Karpas-422 (cell line): ENCODE measurements around the gene TMEM266. TPM values are rescaled to one million over a fixed set of nuclear protein-coding genes. Genes with fewer than 3 reads are reported as not detected.

Experiments used
- DNase-seq: peaks from one replicate; pipeline ENCODE4 v3.0.0-alpha.2; 2015
- H2AFZ ChIP-seq: fragments of 200-600 bp; sonication (generic); 2 replicates; pipeline ENCODE4 v1.6.1; 2014; ENCODE audit warnings: antibody characterized with exemption, low read length, mixed read lengths
- H3K27ac ChIP-seq: fragments of 200-600 bp; sonication (generic); 2 replicates; pipeline ENCODE4 v1.5.1; 2014; ENCODE audit warnings: mild to moderate bottlenecking, low read length, moderate library complexity
- H3K27me3 ChIP-seq: fragments of 200-600 bp; sonication (generic); 2 replicates; pipeline ENCODE4 v1.6.1; 2014; ENCODE audit warnings: low read length, mixed read lengths
- H3K36me3 ChIP-seq: fragments of 200-600 bp; sonication (generic); 2 replicates; pipeline ENCODE4 v1.6.1; 2014; ENCODE audit warnings: low read length, mixed read lengths; ENCODE audit not compliant: insufficient read depth
- H3K4me1 ChIP-seq: fragments of 200-600 bp; sonication (generic); 2 replicates; pipeline ENCODE4 v1.6.1; 2014; ENCODE audit warnings: mild to moderate bottlenecking, low read length, mixed read lengths
- H3K4me2 ChIP-seq: fragments of 200-600 bp; sonication (generic); 2 replicates; pipeline ENCODE4 v1.6.1; 2014; ENCODE audit warnings: low read length, low read depth, mild to moderate bottlenecking; ENCODE audit not compliant: poor library complexity, severe bottlenecking
- H3K4me3 ChIP-seq: fragments of 200-600 bp; sonication (generic); 2 replicates; pipeline ENCODE4 v1.5.1; 2014; ENCODE audit warnings: mild to moderate bottlenecking, antibody characterized with exemption, low read length, mixed read lengths
- H3K79me2 ChIP-seq: fragments of 200-600 bp; sonication (generic); 2 replicates; pipeline ENCODE4 v1.6.1; 2014; ENCODE audit warnings: mild to moderate bottlenecking, low read length, mixed read lengths
- H3K9ac ChIP-seq: fragments of 200-600 bp; sonication (generic); 2 replicates; pipeline ENCODE4 v1.6.0; 2014; ENCODE audit warnings: low read length
- H3K9me2 ChIP-seq: fragments of 200-600 bp; sonication (generic), shearing (Covaris generic); replicated peaks from 2 replicates; pipeline ENCODE4 v1.6.0; 2014; ENCODE audit warnings: mild to moderate bottlenecking, low read length, moderate library complexity; ENCODE audit not compliant: insufficient read depth
- H3K9me3 ChIP-seq: fragments of 300-700, 200-600 bp; sonication (generic); 2 replicates; pipeline ENCODE4 v1.6.1; 2014; ENCODE audit warnings: low read length, mixed read lengths
- H4K20me1 ChIP-seq: fragments of 200-600 bp; sonication (generic); 2 replicates; pipeline ENCODE4 v1.6.1; 2014; ENCODE audit warnings: mild to moderate bottlenecking, antibody characterized with exemption, low read length, low read depth; ENCODE audit not compliant: insufficient read depth
- total RNA-seq: library from RNA; depleted of rRNA; stranded (reverse); fragments of >200 nt; shearing (Covaris generic); gene quantifications from 2 replicates; pipeline ENCODE4 v1.2.3, GENCODE V29; 2014; ENCODE audit warnings: low replicate concordance

TMEM266 gene
- total RNA-seq, 1 experiment from 2014 or later = not detected

- Histone ChIP-seq H4K20me1 (no peaks in the 10 kb centered on the region), H3K79me2 (no peaks in the 10 kb centered on the region), H3K9me3 (no peaks in the 10 kb centered on the region), H2AFZ (no peak overlapping the region), H3K9me2 (no peaks in the 10 kb centered on the region), H3K9ac (no peak overlapping the region), H3K36me3 (no peaks in the 10 kb centered on the region), H3K4me1 (no peaks in the 10 kb centered on the region), H3K27me3 (no peaks in the 10 kb centered on the region), H3K4me3 (no peak overlapping the region), H3K27ac (no peak overlapping the region), H3K4me2 (no peak overlapping the region)
- no peak for DNase-seq
Measured at GRCh38 chr15:76204916-76205460, 145.2 kb downstream of the TMEM266 start.

GRCh38 chr15:76206325-76206976 is 146.7 kb downstream of the TMEM266 start:
- Histone ChIP-seq H3K9me3 (no peaks in the 10 kb centered on the region), H3K36me3 (0 out of 2 replicates have a peak, but pooled peaks cover 3% of the 10 kb centered on the region), H2AFZ (no peak overlapping the region), H3K27ac (no peak overlapping the region), H3K9ac (no peak overlapping the region), H3K4me1 (no peaks in the 10 kb centered on the region), H3K27me3 (no peaks in the 10 kb centered on the region), H3K4me3 (no peak overlapping the region), H3K4me2 (no peak overlapping the region), H3K9me2 (no peaks in the 10 kb centered on the region), H4K20me1 (no peaks in the 10 kb centered on the region), H3K79me2 (no peaks in the 10 kb centered on the region)
- DNase-seq = no peak

- Histone ChIP-seq H3K9me3 (no peaks in the 10 kb centered on the region), H3K27ac (no peak overlapping the region), H3K36me3 (0 out of 2 replicates have a peak, but pooled peaks cover 3% of the 10 kb centered on the region), H3K27me3 (no peaks in the 10 kb centered on the region), H3K4me3 (no peak overlapping the region), H3K9me2 (no peaks in the 10 kb centered on the region), H3K79me2 (no peaks in the 10 kb centered on the region), H4K20me1 (no peaks in the 10 kb centered on the region), H3K9ac (no peak overlapping the region), H2AFZ (no peak overlapping the region), H3K4me1 (no peaks in the 10 kb centered on the region), H3K4me2 (no peak overlapping the region)
- no peak for DNase-seq
Measured at GRCh38 chr15:76208084-76208785, 148.4 kb downstream of the TMEM266 start.

GRCh38 chr15:76208786-76209424 is 149.1 kb downstream of the TMEM266 start:
- Histone ChIP-seq H3K27ac (no peak overlapping the region), H3K79me2 (no peaks in the 10 kb centered on the region), H3K27me3 (no peaks in the 10 kb centered on the region), H3K9me2 (no peaks in the 10 kb centered on the region), H3K4me2 (no peak overlapping the region), H4K20me1 (no peaks in the 10 kb centered on the region), H3K36me3 (peaks cover 5% of the 10 kb centered on the region; the same call in 1 of the 2 replicates), H3K4me3 (no peak overlapping the region), H3K4me1 (no peaks in the 10 kb centered on the region), H3K9ac (no peak overlapping the region), H3K9me3 (no peaks in the 10 kb centered on the region), H2AFZ (no peak overlapping the region)
- no peak for DNase-seq

GRCh38 chr15:76209523-76209922 is 149.7 kb downstream of the TMEM266 start:
- Histone ChIP-seq H3K4me2 (no peak overlapping the region), H3K79me2 (no peaks in the 10 kb centered on the region), H3K4me1 (no peaks in the 10 kb centered on the region), H3K36me3 (peaks cover 11% of the 10 kb centered on the region; the same call in 1 of the 2 replicates), H2AFZ (no peak overlapping the region), H3K27ac (no peak overlapping the region), H3K4me3 (no peak overlapping the region), H3K27me3 (no peaks in the 10 kb centered on the region), H3K9me2 (no peaks in the 10 kb centered on the region), H4K20me1 (no peaks in the 10 kb centered on the region), H3K9ac (no peak overlapping the region), H3K9me3 (no peaks in the 10 kb centered on the region)
- DNase-seq = no peak

- Histone ChIP-seq H3K4me1 (no peaks in the 10 kb centered on the region), H3K27me3 (no peaks in the 10 kb centered on the region), H3K4me2 (no peak overlapping the region), H2AFZ (no peak overlapping the region), H3K79me2 (no peaks in the 10 kb centered on the region), H3K36me3 (peaks cover 11% of the 10 kb centered on the region; the same call in 1 of the 2 replicates), H3K4me3 (no peak overlapping the region), H3K9me2 (no peaks in the 10 kb centered on the region), H4K20me1 (no peaks in the 10 kb centered on the region), H3K9ac (no peak overlapping the region), H3K27ac (no peak overlapping the region), H3K9me3 (no peaks in the 10 kb centered on the region)
- DNase-seq = no peak
Measured at GRCh38 chr15:76209942-76210341, 150.2 kb downstream of the TMEM266 start.

GRCh38 chr15:76215634-76216033 is 155.8 kb downstream of the TMEM266 start:
- peaks cover 21% of the 10 kb centered on the region; the same call in 1 of the 2 replicates for H3K36me3 ChIP-seq
- H3K9ac ChIP-seq = no peak overlapping the region
- H2AFZ ChIP-seq = no peak overlapping the region
- no peaks in the 10 kb centered on the region for H4K20me1 ChIP-seq
- no peak overlapping the region for H3K4me2 ChIP-seq
- no peaks in the 10 kb centered on the region for H3K9me3 ChIP-seq
- no peak overlapping the region for H3K4me3 ChIP-seq
- no peaks in the 10 kb centered on the region for H3K4me1 ChIP-seq
- no peak overlapping the region for H3K27ac ChIP-seq
- H3K79me2 ChIP-seq = peaks cover 21% of the 10 kb centered on the region
- no peaks in the 10 kb centered on the region for H3K27me3 ChIP-seq
- no peaks in the 10 kb centered on the region for H3K9me2 ChIP-seq
- DNase-seq = no peak
